NCI-H82 treated with DMSO at 0.1 percent for 48 hours (cell line): ENCODE data around the gene ANKS1B.
A peak's percentile ranks its signal among the peaks of the same experiment; 100 is the strongest.

Experiments used
- DNase-seq: peaks from one replicate; lab custom pipeline; 2025; ENCODE audit not compliant: unreplicated experiment; lab: John Stamatoyannopoulos, UW

Gene ANKS1B

DNA sequence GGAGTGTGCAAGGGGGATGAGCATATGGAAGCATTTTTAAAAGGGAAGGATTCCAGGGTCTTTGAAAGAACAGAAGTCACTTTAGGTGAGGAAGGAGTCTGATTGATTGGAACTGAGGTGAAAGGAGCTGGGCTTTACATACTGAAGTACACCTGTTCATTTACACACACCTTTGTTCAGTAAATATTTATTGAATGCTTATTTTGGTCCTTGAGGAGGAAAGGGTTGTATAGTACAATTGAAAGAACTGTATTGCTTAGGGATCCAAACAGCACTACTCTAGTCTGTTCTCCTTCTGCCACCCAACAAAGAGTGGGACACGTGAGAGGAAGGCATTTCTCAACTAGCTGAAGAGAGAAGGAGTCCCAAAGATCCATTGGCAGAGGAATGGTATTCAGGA, 1275.7 kb downstream of the ANKS1B start:
- DNase-seq, result no peak

GRCh38 chr12:98701166-98701565, 1283.6 kb downstream of the ANKS1B start:
- no peak for DNase-seq

GRCh38 chr12:98699586-98699985, 1285.2 kb downstream of the ANKS1B start:
- DNase-seq, result no peak

DNA sequence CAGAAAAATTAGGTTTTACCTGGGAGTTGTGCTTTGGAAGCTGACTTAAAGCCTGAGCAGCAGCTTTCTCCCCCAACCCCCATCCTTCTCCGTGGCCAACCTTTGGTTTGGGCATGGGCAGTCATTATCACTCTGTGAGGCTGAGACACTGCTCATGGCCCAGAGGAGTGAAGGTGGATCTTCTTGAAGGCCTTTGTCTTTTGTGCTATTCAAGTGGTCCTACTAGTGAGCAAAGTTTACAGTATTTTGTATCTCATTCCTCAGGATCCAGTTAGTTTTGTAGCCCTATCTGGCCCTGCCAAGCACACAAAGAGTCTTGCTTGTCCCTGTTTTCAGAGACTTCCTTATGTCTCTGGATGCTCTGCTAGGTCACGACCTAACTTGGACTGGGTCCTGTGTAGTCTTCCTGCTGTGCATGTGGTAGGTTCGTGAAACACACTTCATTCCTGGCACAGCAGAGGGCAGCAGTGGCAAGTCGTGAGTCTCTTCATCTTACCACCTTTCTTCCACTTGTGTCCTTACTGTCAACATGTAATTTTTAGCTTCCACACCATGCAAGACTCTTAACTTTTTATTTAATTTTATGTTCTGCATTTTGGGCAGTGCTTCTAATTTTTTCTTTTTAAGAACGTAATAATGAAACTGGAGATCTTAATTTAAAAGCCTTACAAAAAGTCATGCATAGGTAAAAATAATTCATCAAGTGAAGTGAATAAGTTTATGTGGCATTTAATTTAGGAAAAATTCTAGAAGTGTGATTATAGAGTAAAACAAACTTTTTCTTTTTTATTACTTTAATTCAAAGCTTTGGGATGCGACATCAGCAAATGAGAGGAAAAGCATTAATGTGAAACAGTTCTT, 1285.9 kb downstream of the ANKS1B start:
- DNase-seq, result peak; percentile 7

GRCh38 chr12:98697209-98697608, 1287.5 kb downstream of the ANKS1B start:
- no peak for DNase-seq

- no peak for DNase-seq
Measured at GRCh38 chr12:98696036-98696646, 1288.6 kb downstream of the ANKS1B start.

DNA sequence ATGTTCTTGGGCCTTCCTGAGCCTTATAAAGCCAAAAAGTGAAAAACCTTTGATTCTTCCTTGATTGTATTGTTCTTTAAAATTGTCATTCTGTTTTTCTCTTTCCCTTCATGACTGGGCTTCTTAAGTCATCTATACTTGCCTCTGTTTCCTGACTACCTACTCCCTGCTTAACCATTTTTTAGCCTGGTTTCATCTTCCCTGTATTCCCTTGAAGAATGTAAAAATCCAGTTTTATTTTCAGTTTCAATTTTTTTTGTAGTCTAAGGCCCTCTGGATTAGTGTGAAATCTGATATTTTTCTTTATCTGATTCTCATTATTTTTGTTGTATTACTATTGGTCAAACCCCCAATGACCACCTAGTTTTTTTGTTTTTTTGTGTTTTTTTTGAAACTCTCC, 1293.4 kb downstream of the ANKS1B start:
- DNase-seq, result no peak

- no peak for DNase-seq
Measured at GRCh38 chr12:98686603-98687002, 1298.1 kb downstream of the ANKS1B start.
